HTERT RPE-1 (cell line): Measurements from ENCODE around the gene CHTOP.

ENCODE experiments used
- in situ Hi-C: fragments of 300-500 bp; cut with MboI; formaldehyde crosslinking; loops from 4 replicates; pipeline ENCODE4 v1.14.3; 2020; ENCODE audit warnings: low sequenced_read_pairs

Gene CHTOP

GRCh38 chr1:153612755-153613331, 21.0 kb upstream of the CHTOP start, which contains the start of gene S100A16:
Gene S100A16, minus strand, starts transcription at chr1:153613137. Its CDS starts 4,986 bp downstream, at chr1:153608151.
- in situ Hi-C loops = no loop called here

DNA sequence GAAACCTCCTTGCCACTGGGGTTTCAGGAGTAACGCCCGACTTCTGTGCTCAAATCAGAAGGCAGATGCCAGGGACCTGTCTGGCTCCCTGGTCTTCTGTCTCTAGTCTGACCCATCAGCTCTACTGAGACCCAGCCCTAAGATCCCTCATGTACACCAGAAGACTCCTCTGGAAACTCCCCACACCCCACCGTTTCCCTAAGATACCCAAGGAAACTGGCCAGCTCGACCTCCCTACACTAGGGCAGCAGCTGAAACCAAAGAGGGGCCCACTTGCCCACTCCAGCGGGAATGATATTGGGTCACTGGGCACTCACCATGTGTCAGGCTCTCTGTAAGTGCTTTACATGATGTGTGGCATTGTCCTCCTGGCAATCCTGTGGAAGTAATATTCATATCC, 20.5 kb upstream of the CHTOP start:
- in situ Hi-C loops = no loop called here

DNA sequence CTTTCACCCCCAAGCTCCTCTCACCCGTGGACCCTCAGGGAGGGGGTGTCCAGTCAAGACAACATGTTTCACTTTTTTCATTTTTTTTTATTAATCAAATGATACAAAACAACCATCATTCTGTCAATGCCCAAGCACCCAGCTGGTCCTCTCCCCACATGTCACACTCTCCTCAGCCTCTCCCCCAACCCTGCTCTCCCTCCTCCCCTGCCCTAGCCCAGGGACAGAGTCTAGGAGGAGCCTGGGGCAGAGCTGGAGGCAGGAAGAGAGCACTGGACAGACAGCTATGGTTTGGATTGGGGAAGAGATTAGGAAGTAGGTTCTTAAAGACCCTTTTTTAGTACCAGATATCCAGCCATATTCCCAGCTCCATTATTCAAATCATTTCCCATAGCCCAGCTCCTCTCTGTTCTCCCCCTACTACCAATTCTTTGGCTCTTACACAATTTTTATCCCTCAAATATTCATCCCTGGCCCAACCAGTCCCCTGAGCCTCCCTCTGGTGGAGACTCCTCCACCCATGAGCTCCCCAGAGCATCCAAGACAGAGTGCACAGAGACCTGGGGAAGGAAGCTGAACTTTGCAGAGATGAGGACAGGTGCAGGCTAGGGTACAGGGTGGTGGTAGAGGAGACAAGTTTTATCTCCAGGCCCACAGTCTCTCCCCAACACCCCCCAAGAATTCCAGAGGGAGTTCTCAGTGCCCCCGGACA, 19.5 kb upstream of the CHTOP start:
- in situ Hi-C loops = no loop called here

DNA sequence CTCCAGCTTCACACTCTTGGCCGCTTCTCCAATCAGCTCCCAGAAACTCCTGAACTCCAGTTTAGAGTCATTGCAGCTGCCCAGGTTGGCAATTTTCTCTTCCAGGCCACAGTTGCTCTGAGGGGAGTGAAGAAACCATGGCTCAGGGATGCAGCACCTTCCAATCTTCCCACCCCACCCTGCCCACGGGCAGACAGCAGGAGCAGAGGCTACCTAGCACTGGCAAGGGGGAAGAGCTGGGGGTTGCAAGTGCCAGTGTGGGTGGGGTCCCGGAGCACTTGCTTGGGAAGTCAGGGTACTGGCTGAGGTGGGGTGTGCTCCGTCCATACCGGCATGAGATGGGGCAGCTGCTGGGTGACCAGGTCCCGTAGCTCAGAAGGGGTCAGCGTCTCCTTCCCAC, 19.0 kb upstream of the CHTOP start:
- in situ Hi-C loops = no loop called here

- in situ Hi-C loops = no loop called here
Measured at GRCh38 chr1:153615406-153615805, 18.5 kb upstream of the CHTOP start.

DNA sequence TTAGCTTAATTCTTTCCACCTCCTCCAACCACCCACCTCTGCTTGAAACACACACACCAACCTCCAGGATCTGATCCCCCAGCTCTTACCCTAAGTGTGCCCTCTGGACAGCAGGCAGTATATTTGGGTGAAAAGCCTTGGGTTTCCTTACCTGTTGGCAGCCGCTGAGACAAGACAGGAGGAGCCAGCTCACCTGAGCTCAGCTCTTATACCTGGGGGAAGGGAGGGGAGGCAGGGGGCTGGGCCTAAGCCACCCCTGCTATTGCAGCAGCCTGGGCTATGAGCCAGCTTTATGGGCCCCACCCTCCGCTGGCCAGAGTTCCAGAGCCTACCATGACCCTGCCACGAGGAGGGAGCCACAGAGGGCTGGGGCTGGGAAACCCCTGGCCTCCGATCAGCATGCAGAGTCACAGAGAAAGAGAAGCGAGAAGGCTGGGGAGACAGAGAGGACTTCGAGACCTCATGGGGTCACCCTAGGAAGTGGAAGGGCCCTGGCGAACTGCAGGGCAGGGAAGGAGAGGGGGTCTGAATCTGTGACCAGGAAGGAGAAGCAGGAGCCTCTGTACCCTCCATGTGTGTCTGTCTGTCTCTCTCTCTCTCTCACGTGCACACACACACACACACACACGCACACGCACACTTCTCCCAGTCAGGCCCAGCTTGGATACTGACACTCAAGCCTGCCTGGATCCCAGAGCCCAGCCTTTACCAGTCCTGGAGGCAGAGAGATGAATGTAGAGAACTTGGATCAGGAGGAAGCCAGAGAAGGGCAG, 17.5 kb upstream of the CHTOP start, which contains the start of gene S100A14:
TSS of gene S100A14 (minus strand) at position 182 of the 773 bp plus-strand sequence. CDS start 467 bp downstream, outside the sequence.
- in situ Hi-C loops = no loop called here

DNA sequence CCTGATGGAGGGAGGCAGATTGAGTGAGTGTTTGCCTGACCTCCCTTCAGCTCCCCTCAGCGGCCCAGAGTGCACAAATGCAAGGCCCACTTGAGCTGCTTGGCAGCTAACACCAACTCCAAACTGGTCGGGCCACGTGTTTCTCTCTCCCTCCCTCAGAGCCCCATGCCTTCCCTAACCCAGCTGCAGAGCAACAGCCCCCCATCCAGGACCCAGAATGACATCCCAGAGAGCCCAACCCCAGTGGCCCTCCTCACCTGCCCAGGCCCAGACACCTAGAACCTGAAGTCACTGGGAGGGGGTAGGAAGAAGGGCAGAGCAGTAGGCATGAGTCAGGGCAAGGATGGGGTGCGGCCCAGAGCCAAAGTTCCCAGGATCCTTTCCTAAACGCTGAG, 17.0 kb upstream of the CHTOP start:
- in situ Hi-C loops = no loop called here

DNA sequence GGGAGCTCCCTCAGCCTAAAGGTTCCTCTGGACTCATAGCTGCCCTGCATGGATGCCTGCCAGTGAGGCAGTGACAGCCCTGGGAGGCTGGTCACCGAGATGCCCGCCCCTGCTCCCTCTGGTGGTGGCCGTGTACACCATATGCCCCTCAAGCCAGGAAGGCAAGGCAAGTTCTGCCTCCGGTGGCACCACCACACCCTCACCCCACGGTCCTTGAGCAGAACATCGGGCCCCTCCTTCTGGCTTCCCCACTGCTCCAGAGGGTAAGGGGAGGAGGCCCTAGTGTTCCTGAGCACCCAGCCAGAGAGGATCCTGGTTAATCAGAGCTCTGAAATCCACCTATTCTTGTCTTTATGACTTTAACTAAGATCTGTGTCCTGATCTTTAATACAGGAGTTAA, 16.2 kb upstream of the CHTOP start:
- in situ Hi-C loops = no loop called here

- in situ Hi-C loops = no loop called here
Measured at GRCh38 chr1:153619171-153619570, 14.7 kb upstream of the CHTOP start.

- in situ Hi-C loops = no loop called here
Measured at GRCh38 chr1:153623101-153623500, 10.8 kb upstream of the CHTOP start.

DNA sequence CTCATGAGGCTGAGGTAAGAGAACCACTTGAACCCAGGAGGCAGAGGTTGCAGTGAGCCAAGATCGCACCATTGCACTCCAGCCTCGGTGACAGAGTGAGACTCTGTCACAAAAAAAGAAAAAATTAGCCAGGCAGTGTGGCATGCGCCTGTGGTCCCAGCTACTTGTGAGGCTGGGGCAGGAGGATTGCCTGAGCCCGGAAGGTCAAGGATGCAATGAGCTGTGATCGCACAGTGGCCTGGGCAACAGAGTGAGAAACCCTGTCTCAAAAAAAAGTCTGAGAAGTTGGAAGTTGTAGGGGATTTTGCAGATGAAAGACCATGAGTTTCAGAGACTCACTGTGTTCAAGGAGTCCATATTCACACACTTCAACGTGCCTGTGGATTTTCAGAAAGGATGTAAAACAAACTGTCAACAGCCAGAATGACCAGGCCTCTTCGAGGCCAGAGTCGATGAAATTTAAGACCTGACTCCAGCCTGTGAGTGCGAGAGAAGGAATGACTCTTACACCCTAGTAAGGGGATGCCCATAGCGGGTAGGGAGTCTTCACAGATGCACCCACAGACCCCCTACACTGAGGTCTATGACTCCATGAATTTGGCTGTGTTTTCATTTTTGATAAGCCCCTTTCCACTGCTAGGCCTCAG, 8.8 kb upstream of the CHTOP start:
- in situ Hi-C loops = no loop called here

DNA sequence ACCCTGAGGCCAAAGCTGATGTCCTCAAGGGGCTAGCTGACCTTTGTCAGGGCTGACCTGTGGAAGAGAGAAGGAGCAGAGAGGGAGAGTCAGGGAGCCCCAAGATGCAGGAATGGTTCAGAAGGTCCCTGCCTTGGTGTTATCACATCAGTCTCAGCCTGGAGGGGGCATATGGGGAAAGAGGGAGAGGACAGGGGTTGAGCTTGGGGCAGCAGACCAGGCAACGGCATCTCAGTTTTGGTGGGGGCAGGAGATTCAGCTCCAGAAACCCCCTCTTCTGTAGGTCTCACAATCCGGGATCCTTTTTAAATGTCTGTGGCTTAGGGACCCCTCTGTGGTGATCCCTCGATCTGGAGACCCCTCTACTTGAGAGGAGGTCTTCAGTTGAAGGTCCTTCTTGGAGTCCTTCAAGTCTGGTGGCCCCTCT, 7.4 kb upstream of the CHTOP start:
- in situ Hi-C loops = no loop called here

- in situ Hi-C loops = no loop called here
Measured at GRCh38 chr1:153626904-153627714, 6.8 kb upstream of the CHTOP start, which contains the start of gene S100A13. Gene S100A13, minus strand, starts transcription at chr1:153627505. Its CDS starts 1,033 bp downstream, at chr1:153626472.

DNA sequence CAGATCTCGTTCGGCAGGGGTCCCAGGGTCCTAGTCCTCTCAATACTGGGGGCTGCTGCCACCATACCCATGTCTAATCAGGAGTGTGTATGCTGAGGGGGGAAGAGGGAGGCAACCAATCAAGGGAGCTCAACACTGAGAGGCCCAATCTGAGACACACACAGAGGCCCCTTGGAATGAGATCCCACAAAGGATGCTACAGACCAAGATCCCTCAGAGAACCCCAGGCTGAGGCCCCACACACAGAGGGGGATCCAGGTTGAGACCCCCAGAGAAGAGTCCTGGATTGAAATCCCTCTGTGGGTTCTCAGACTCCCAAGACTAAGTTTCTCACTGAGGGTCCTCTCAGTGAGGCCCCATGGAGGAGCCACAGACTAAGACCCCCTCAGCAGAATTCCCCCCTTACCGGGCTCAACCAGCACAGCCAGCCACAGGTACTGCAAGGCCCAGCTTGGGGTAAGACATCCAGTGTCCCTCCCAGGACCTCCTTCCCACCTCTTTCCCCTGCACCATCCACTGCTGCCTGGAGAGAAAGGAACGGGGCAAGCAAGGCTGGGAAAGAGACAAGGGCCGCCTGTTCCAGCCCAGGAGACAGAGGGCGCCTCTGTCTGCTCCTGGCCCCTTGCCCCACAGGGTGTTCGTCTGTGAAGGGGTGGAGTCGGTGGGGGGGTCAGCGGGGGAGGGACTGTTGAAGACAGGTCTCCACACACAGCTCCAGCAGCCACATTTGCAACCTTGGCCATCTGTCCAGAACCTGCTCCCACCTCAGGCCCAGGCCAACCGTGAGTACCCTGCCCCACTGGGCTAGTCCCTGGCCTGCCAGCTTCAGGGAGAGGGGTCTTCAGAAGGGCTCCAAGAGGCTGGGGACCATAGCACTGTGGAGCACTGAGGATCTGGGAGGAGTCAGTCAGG, 5.9 kb upstream of the CHTOP start, which contains the start of gene S100A1:
TSS of gene S100A1 (plus strand) at position 720 of the 912 bp plus-strand sequence. CDS start 2,088 bp downstream, outside the sequence.
- in situ Hi-C loops = no loop called here

DNA sequence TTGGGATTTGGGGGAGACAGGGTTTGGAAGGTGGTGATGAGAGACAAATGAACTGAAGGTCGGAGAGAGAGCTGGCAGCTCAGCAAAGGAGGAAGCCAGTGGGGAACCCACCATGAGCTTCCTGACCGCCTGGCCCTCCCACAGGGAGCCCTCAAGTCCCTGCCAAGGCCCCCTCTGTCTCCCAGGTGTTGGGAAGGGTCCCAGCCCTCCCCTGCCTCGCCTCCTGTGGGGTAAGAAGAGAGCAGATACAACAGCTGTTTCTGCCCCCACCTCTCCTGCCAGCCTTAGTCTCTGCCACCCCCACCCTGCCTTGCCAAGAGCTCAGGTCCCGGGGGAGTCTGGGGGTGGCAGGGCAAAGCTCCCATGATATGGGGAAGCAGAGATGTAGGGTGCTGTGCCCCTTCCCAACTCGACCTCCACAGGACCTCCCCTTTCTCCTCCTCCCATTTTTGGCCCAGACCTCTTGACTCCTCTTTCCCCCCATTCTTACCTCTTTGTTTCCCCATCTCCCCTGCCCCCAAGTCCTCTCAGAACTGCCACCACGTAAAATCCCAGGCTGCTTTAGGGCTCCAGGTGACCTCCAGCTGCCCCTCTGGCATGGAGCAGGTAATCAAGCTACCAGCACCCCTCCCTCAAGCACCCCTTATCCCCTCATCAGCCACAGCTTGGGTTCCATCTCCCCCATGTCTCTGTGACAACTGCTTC, 5.1 kb upstream of the CHTOP start:
- in situ Hi-C loops = no loop called here

- in situ Hi-C loops = no loop called here
Measured at GRCh38 chr1:153629343-153629665, 4.6 kb upstream of the CHTOP start.

- in situ Hi-C loops = no loop called here
Measured at GRCh38 chr1:153629971-153630370, 3.9 kb upstream of the CHTOP start.

DNA sequence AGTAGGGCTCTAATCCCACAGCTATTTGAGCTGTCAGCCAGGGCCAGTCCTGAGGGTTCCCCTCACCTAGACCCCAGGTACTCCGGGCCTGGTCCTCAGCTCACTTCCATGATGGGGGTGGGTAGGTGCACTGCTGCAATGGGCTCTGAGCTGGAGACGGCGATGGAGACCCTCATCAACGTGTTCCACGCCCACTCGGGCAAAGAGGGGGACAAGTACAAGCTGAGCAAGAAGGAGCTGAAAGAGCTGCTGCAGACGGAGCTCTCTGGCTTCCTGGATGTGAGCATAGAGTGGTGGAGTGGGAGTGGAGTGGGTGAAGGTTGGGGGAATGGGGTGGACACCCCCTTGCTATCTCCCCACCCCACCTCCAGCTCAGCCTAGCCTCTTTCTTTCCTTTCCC, 3.5 kb upstream of the CHTOP start:
- in situ Hi-C loops = no loop called here
